Ishikawa (cell line): ENCODE results near the gene PRPF40B.
A peak's percentile ranks its signal among the peaks of the same experiment; 100 is the strongest.

Experiments
- CEBPB ChIP-seq: IDR thresholded peaks from 2 replicates; pipeline ENCODE4 v1.6.1; 2012
- CREB1 ChIP-seq: IDR thresholded peaks from 2 replicates; pipeline ENCODE4 v1.6.1; 2012; ENCODE audit warnings: low read depth
- EGR1 ChIP-seq: IDR thresholded peaks from 2 replicates; pipeline ENCODE4 v1.6.1; 2012
- EP300 ChIP-seq: IDR thresholded peaks from 2 replicates; pipeline ENCODE4 v1.6.1; 2012; ENCODE audit warnings: borderline replicate concordance
- FOXM1 ChIP-seq: IDR thresholded peaks from 2 replicates; pipeline ENCODE4 v1.6.1; 2012; ENCODE audit warnings: low read depth, borderline replicate concordance
- MAX ChIP-seq: IDR thresholded peaks from 2 replicates; pipeline ENCODE4 v1.6.1; 2012
- NFIC ChIP-seq: IDR thresholded peaks from 2 replicates; pipeline ENCODE4 v1.6.1; 2012
- RAD21 ChIP-seq: IDR thresholded peaks from 2 replicates; pipeline ENCODE4 v1.6.1; 2012; ENCODE audit warnings: low read depth
- REST ChIP-seq: IDR thresholded peaks from 2 replicates; pipeline ENCODE4 v1.6.1; 2012; ENCODE audit warnings: low read depth, mild to moderate bottlenecking
- TAF1 ChIP-seq: IDR thresholded peaks from 2 replicates; pipeline ENCODE4 v1.6.1; 2012; ENCODE audit warnings: low read depth, mild to moderate bottlenecking
- TCF12 ChIP-seq: IDR thresholded peaks from 2 replicates; pipeline ENCODE4 v1.6.1; 2012; ENCODE audit warnings: low read depth
- TEAD4 ChIP-seq: IDR thresholded peaks from 2 replicates; pipeline ENCODE4 v1.6.1; 2012
- USF1 ChIP-seq: IDR thresholded peaks from 2 replicates; pipeline ENCODE4 v1.6.1; 2012
- YY1 ChIP-seq: IDR thresholded peaks from 2 replicates; pipeline ENCODE4 v1.6.1; 2012; ENCODE audit warnings: low read depth
- ZBTB7A ChIP-seq: IDR thresholded peaks from 2 replicates; pipeline ENCODE4 v1.6.1; 2012; ENCODE audit warnings: low read depth

Gene PRPF40B

GRCh38 chr12:49661191-49661590, 37.8 kb downstream of the PRPF40B start:
- TF ChIP-seq TAF1 (no peak), EGR1 (no peak), REST (no peak), RAD21 (no peak), USF1 (no peak), TEAD4 (no peak), CEBPB (no peak), TCF12 (no peak), ZBTB7A (no peak)

- TF ChIP-seq ZBTB7A, result no peak
- TF ChIP-seq REST, result no peak
- no peak for TF ChIP-seq CREB1
- TF ChIP-seq TCF12, result no peak
- no peak for TF ChIP-seq RAD21
- no peak for TF ChIP-seq MAX
- no peak for TF ChIP-seq EGR1
- TF ChIP-seq USF1, result no peak
- no peak for TF ChIP-seq EP300
- TF ChIP-seq TEAD4, result no peak
- TF ChIP-seq YY1, result no peak
- no peak for TF ChIP-seq CEBPB
- TF ChIP-seq TAF1, result no peak
- no peak for TF ChIP-seq NFIC
- TF ChIP-seq FOXM1, result no peak
Observed at GRCh38 chr12:49661746-49662145, 38.4 kb downstream of the PRPF40B start.

GRCh38 chr12:49662998-49663843, 39.9 kb downstream of the PRPF40B start:
- TF ChIP-seq FOXM1 (no peak), MAX (no peak), EP300 (peak; percentile 11; the same call in 1 of the 2 replicates), ZBTB7A (0 out of 2 replicates have a peak, but pooled peaks have one; percentile 9), CEBPB (no peak), TCF12 (peak; percentile 11; the same call in 1 of the 2 replicates), TAF1 (no peak), RAD21 (no peak), REST (no peak), YY1 (no peak), EGR1 (no peak), USF1 (no peak), CREB1 (no peak), TEAD4 (peak; percentile 50), NFIC (peak; percentile 72)

GRCh38 chr12:49664167-49664566, 40.8 kb downstream of the PRPF40B start:
- TF ChIP-seq NFIC (no peak), FOXM1 (no peak), EP300 (no peak), ZBTB7A (no peak), TAF1 (no peak), RAD21 (no peak), MAX (no peak), TCF12 (no peak), USF1 (no peak), EGR1 (no peak), TEAD4 (no peak), CEBPB (no peak), CREB1 (no peak), REST (no peak), YY1 (no peak)
